Measurements from ENCODE around the gene SLC22A23.

Gene SLC22A23

GRCh38 chr6:3329393-3330051 lies 127.3 kb downstream of the SLC22A23 start:
- POLR2A ChIA-PET, result interaction anchor here (1.7 kb wide), 1 partner anchor 10 kb away, joined by 5 read pairs; no protein-coding TSS in a partner anchor
- CTCF ChIA-PET, result interaction anchor here (1.0 to 1.8 kb wide), 3 partner anchors 10 to 172 kb away, joined by 4 to 9 read pairs (median 6); no protein-coding TSS in a partner anchor
- DNase-seq (ENCODE audit: extremely low spot score), result no peak
- TF ChIP-seq NFRKB (IDR thresholded peaks at IDR 0.05), result no peak
- no peak for TF ChIP-seq LEF1 (IDR thresholded peaks at IDR 0.05; ENCODE audit: borderline replicate concordance)
- no peak for TF ChIP-seq ARNT (IDR thresholded peaks at IDR 0.05)
- no peak for TF ChIP-seq SP1 (IDR thresholded peaks at IDR 0.05)
- TF ChIP-seq FOXM1 (IDR thresholded peaks at IDR 0.05; ENCODE audit: borderline replicate concordance), result no peak
- no peak for TF ChIP-seq HDGF (IDR thresholded peaks at IDR 0.05; ENCODE audit: borderline replicate concordance)
- no peak for TF ChIP-seq BHLHE40 (IDR thresholded peaks at IDR 0.05; ENCODE audit: borderline replicate concordance)
- no peak for TF ChIP-seq L3MBTL2 (conservative IDR thresholded peaks at IDR 0.05)
- TF ChIP-seq ELF4 (IDR thresholded peaks at IDR 0.05), result no peak
- no peak for TF ChIP-seq TARDBP (IDR thresholded peaks at IDR 0.05)
- no peak for TF ChIP-seq CTBP1 (IDR thresholded peaks at IDR 0.05; ENCODE audit: borderline replicate concordance)
- no peak for TF ChIP-seq FOXK2 (IDR thresholded peaks at IDR 0.05)
- TF ChIP-seq FOXA1 (IDR thresholded peaks at IDR 0.05), result no peak

- CTCF ChIA-PET, result no interaction called here
- TF ChIP-seq SP1 (IDR thresholded peaks at IDR 0.05) (no peak), PKNOX1 (IDR thresholded peaks at IDR 0.05) (no peak), HDGF (IDR thresholded peaks at IDR 0.05; ENCODE audit: borderline replicate concordance) (no peak), ZNF384 (IDR thresholded peaks at IDR 0.05) (no peak), CTBP1 (IDR thresholded peaks at IDR 0.05; ENCODE audit: borderline replicate concordance) (no peak), LEF1 (IDR thresholded peaks at IDR 0.05; ENCODE audit: borderline replicate concordance) (no peak), L3MBTL2 (conservative IDR thresholded peaks at IDR 0.05) (no peak), FOXK2 (IDR thresholded peaks at IDR 0.05) (no peak), SUZ12 (IDR thresholded peaks at IDR 0.05) (no peak), BHLHE40 (IDR thresholded peaks at IDR 0.05; ENCODE audit: borderline replicate concordance) (no peak), FOXA1 (IDR thresholded peaks at IDR 0.05) (no peak), NFRKB (IDR thresholded peaks at IDR 0.05) (no peak), FOXM1 (IDR thresholded peaks at IDR 0.05; ENCODE audit: borderline replicate concordance) (no peak), ELF4 (IDR thresholded peaks at IDR 0.05) (no peak), TARDBP (IDR thresholded peaks at IDR 0.05) (no peak), ARNT (IDR thresholded peaks at IDR 0.05) (no peak)
Measured at GRCh38 chr6:3328796-3329195, 128.1 kb downstream of the SLC22A23 start.

GRCh38 chr6:3328145-3328544 lies 128.7 kb downstream of the SLC22A23 start:
- no peak for DNase-seq (ENCODE audit: extremely low spot score)
- ChIA-PET CTCF (no interaction called here), POLR2A (interaction anchor here (1.7 kb wide), 1 partner anchor 11 kb away, joined by 5 read pairs; no protein-coding TSS in a partner anchor)
- TF ChIP-seq SUZ12 (IDR thresholded peaks at IDR 0.05) (no peak), ZNF384 (IDR thresholded peaks at IDR 0.05) (no peak), ARNT (IDR thresholded peaks at IDR 0.05) (no peak), FOXK2 (IDR thresholded peaks at IDR 0.05) (no peak), NFRKB (IDR thresholded peaks at IDR 0.05) (no peak), BHLHE40 (IDR thresholded peaks at IDR 0.05; ENCODE audit: borderline replicate concordance) (no peak), TARDBP (IDR thresholded peaks at IDR 0.05) (no peak), HDGF (IDR thresholded peaks at IDR 0.05; ENCODE audit: borderline replicate concordance) (no peak), ELF4 (IDR thresholded peaks at IDR 0.05) (no peak), CTBP1 (IDR thresholded peaks at IDR 0.05; ENCODE audit: borderline replicate concordance) (no peak), SP1 (IDR thresholded peaks at IDR 0.05) (no peak), LEF1 (IDR thresholded peaks at IDR 0.05; ENCODE audit: borderline replicate concordance) (no peak)

More at GRCh38 chr6:3328796-3329195, 128.1 kb downstream of the SLC22A23 start:
- DNase-seq (ENCODE audit: extremely low spot score), result no peak
- POLR2A ChIA-PET, result interaction anchor here (1.7 kb wide), 1 partner anchor 11 kb away, joined by 5 read pairs; no protein-coding TSS in a partner anchor

- no peak for TF ChIP-seq FOXK2 (IDR thresholded peaks at IDR 0.05)
- TF ChIP-seq FOXA1 (IDR thresholded peaks at IDR 0.05), result no peak
- no peak for TF ChIP-seq TARDBP (IDR thresholded peaks at IDR 0.05)
- TF ChIP-seq FOXM1 (IDR thresholded peaks at IDR 0.05; ENCODE audit: borderline replicate concordance), result no peak
- TF ChIP-seq LEF1 (IDR thresholded peaks at IDR 0.05; ENCODE audit: borderline replicate concordance), result no peak
- no peak for TF ChIP-seq HDGF (IDR thresholded peaks at IDR 0.05; ENCODE audit: borderline replicate concordance)
- TF ChIP-seq PKNOX1 (IDR thresholded peaks at IDR 0.05), result no peak
- TF ChIP-seq ZNF384 (IDR thresholded peaks at IDR 0.05), result no peak
- TF ChIP-seq ELF4 (IDR thresholded peaks at IDR 0.05), result no peak
- no peak for TF ChIP-seq BHLHE40 (IDR thresholded peaks at IDR 0.05; ENCODE audit: borderline replicate concordance)
- no peak for TF ChIP-seq NFRKB (IDR thresholded peaks at IDR 0.05)
- TF ChIP-seq SUZ12 (IDR thresholded peaks at IDR 0.05), result no peak
- TF ChIP-seq ARNT (IDR thresholded peaks at IDR 0.05), result no peak
- POLR2A ChIA-PET, result no interaction called here
- DNase-seq (ENCODE audit: extremely low spot score), result no peak
- CTCF ChIA-PET, result interaction anchor here (0.6 kb wide), 1 partner anchor 8 kb away, joined by 3 read pairs; no protein-coding TSS in a partner anchor
Measured at GRCh38 chr6:3327403-3327802, 129.4 kb downstream of the SLC22A23 start.

GRCh38 chr6:3326981-3327380 lies 129.9 kb downstream of the SLC22A23 start:
- ChIA-PET CTCF (no interaction called here), POLR2A (no interaction called here)
- TF ChIP-seq TARDBP (IDR thresholded peaks at IDR 0.05) (no peak), ZNF384 (IDR thresholded peaks at IDR 0.05) (no peak), PKNOX1 (IDR thresholded peaks at IDR 0.05) (no peak), FOXA1 (IDR thresholded peaks at IDR 0.05) (no peak), HDGF (IDR thresholded peaks at IDR 0.05; ENCODE audit: borderline replicate concordance) (no peak), SP1 (IDR thresholded peaks at IDR 0.05) (no peak)
- no peak for DNase-seq (ENCODE audit: extremely low spot score)

Measured in HEK293T (cell line).